Vagina (tissue), 2 donors: ENCODE results near the gene P2RY12.

Source experiments
- POLR2A ChIP-seq, 2 donors: fragments of 450-650 bp; IDR thresholded peaks; one replicate each; pipeline ENCODE4 v1.6.1; 2017; ENCODE audit warnings: antibody characterized with exemption in 2 of 2, mild to moderate bottlenecking in 2 of 2, moderate library complexity in 2 of 2
- POLR2AphosphoS5 ChIP-seq, 2 donors: sonication (generic); formaldehyde crosslinking; IDR thresholded peaks; one replicate each; pipeline ENCODE4 v1.9.0; 2017; ENCODE audit warnings: antibody characterized with exemption in 2 of 2, mild to moderate bottlenecking in 2 of 2, low read depth in 1 of 2; ENCODE audit not compliant: insufficient read depth in 1 of 2
- TF ChIP-seq, protein P1 (sequence below), 3 experiments: fragments of 450-650 bp in 2 of 3; fragments of 200-600 bp in 1 of 3; sonication (generic) in 1 of 3; IDR thresholded peaks; one replicate each; pipeline ENCODE4 v1.5.1; 2017 to 2019; ENCODE audit warnings: antibody characterized with exemption in 3 of 3, mild to moderate bottlenecking in 2 of 3, moderate library complexity in 2 of 3

GRCh38 chr3:151383956-151384355, 597 bp downstream of the P2RY12 start:
- TF ChIP-seq, protein P1, sequence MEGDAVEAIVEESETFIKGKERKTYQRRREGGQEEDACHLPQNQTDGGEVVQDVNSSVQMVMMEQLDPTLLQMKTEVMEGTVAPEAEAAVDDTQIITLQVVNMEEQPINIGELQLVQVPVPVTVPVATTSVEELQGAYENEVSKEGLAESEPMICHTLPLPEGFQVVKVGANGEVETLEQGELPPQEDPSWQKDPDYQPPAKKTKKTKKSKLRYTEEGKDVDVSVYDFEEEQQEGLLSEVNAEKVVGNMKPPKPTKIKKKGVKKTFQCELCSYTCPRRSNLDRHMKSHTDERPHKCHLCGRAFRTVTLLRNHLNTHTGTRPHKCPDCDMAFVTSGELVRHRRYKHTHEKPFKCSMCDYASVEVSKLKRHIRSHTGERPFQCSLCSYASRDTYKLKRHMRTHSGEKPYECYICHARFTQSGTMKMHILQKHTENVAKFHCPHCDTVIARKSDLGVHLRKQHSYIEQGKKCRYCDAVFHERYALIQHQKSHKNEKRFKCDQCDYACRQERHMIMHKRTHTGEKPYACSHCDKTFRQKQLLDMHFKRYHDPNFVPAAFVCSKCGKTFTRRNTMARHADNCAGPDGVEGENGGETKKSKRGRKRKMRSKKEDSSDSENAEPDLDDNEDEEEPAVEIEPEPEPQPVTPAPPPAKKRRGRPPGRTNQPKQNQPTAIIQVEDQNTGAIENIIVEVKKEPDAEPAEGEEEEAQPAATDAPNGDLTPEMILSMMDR (IDR thresholded peaks at IDR 0.05): no peak
- no peak for TF ChIP-seq POLR2A (IDR thresholded peaks at IDR 0.05)
- TF ChIP-seq POLR2AphosphoS5 (IDR thresholded peaks at IDR 0.05; ENCODE audit: insufficient read depth in 1 of 2, low read depth in 1 of 2): no peak
